Measurements from ENCODE around the gene SPDYE5.
"Not testable (repeated sequence)": the region's sequence is repeated elsewhere in the genome, so short reads cannot be mapped to it uniquely, and the experiment has no call there.

DNA sequence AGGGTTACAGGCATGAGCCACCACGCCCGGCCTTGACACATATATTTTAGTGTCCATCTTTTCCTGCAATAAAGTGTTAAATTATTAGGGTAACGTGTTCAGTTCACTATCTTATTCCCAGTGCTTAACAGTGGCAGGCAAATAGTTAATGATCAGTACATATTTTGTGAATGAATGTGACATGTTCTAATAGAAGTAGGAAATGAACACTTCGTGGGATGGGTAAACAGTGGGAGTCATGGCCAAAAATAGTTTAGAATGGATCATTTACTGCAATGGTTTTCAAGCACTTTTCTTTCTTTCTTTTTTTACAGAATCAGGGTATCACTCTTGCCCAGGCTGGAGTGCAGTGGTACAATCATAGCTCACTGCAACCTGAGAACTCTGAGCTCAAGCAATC lies 22.0 kb upstream of the SPDYE5 start:
- TF ChIP-seq, protein P1, sequence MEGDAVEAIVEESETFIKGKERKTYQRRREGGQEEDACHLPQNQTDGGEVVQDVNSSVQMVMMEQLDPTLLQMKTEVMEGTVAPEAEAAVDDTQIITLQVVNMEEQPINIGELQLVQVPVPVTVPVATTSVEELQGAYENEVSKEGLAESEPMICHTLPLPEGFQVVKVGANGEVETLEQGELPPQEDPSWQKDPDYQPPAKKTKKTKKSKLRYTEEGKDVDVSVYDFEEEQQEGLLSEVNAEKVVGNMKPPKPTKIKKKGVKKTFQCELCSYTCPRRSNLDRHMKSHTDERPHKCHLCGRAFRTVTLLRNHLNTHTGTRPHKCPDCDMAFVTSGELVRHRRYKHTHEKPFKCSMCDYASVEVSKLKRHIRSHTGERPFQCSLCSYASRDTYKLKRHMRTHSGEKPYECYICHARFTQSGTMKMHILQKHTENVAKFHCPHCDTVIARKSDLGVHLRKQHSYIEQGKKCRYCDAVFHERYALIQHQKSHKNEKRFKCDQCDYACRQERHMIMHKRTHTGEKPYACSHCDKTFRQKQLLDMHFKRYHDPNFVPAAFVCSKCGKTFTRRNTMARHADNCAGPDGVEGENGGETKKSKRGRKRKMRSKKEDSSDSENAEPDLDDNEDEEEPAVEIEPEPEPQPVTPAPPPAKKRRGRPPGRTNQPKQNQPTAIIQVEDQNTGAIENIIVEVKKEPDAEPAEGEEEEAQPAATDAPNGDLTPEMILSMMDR (conservative IDR thresholded peaks at IDR 0.05; ENCODE audit: low read depth in 2 of 2) = not testable (repeated sequence)
- not testable (repeated sequence) for TF ChIP-seq EZH2phosphoT487 (IDR thresholded peaks at IDR 0.05; ENCODE audit: unreplicated experiment); EZH2 (IDR thresholded peaks at IDR 0.05; ENCODE audit: low read depth, unreplicated experiment); ZNF114 (CRISPR knock-in tag; IDR thresholded peaks at IDR 0.05); POLR2AphosphoS5 (IDR thresholded peaks at IDR 0.05; ENCODE audit: low read depth); CREB1 (CRISPR knock-in tag; IDR thresholded peaks at IDR 0.05; ENCODE audit: low read depth)
- TF ChIP-seq, protein P2, sequence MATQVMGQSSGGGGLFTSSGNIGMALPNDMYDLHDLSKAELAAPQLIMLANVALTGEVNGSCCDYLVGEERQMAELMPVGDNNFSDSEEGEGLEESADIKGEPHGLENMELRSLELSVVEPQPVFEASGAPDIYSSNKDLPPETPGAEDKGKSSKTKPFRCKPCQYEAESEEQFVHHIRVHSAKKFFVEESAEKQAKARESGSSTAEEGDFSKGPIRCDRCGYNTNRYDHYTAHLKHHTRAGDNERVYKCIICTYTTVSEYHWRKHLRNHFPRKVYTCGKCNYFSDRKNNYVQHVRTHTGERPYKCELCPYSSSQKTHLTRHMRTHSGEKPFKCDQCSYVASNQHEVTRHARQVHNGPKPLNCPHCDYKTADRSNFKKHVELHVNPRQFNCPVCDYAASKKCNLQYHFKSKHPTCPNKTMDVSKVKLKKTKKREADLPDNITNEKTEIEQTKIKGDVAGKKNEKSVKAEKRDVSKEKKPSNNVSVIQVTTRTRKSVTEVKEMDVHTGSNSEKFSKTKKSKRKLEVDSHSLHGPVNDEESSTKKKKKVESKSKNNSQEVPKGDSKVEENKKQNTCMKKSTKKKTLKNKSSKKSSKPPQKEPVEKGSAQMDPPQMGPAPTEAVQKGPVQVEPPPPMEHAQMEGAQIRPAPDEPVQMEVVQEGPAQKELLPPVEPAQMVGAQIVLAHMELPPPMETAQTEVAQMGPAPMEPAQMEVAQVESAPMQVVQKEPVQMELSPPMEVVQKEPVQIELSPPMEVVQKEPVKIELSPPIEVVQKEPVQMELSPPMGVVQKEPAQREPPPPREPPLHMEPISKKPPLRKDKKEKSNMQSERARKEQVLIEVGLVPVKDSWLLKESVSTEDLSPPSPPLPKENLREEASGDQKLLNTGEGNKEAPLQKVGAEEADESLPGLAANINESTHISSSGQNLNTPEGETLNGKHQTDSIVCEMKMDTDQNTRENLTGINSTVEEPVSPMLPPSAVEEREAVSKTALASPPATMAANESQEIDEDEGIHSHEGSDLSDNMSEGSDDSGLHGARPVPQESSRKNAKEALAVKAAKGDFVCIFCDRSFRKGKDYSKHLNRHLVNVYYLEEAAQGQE (IDR thresholded peaks at IDR 0.05; ENCODE audit: unreplicated experiment) = not testable (repeated sequence)
